SW480 (cell line): ENCODE measurements around the gene PER1.

Experiments used
- DNase-seq: peaks from one replicate; pipeline ENCODE4 v3.0.0-alpha.2; 2016; ENCODE audit warnings: low spot score

PER1 gene

GRCh38 chr17:8138672-8139371 lies 13.4 kb downstream of the PER1 start:
- peak; percentile 96 for DNase-seq

DNA sequence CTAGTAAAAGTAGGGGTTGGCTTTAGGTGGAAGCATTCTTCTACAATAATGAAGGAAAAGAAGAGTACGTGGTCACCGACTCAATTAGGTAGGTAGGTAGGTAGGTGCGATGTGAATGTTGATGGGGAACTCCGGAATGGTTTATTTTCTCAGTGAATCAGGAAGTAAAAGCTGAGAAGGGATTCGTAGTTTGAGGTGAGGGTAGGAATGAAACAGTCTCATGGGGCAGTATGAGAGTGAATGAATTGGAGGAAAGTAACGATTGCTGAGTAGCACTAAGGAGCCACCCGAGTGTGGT lies 13.9 kb downstream of the PER1 start:
- no peak for DNase-seq

DNA sequence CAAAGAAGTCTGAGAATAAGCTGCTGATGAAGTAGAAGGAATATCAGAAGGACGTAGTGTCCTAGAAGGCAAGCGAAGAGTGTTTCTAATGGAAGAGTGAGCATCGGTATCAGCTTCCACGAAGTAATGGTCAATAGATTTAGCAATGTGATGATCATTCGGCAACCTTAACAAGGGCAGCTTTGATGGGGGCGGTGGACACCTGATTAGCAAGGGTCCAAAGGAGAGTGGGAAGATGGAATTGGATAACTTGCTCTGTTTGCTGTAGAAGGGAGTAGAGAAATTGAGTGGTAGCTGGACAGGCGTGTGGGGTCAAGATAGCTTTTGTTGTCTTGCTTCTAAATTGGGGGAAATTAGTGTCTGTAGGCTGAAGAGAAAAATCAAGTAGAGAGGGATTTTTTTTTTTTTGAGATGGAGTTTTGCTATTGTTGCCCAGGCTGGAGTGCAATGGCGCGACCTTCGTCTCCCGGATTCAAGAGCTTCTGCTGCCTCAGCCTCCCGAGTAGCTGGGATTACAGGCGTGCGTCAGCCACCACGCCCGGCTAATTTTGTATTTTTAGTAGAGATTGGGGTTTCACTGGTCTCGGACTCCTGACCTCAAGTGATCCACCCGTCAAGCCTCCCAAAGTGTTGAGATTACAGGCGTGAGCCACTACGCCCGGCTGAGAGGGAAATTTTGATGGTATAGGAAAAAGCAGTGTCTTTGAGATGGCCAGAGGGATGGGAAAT lies 14.4 kb downstream of the PER1 start:
- DNase-seq = no peak

DNA sequence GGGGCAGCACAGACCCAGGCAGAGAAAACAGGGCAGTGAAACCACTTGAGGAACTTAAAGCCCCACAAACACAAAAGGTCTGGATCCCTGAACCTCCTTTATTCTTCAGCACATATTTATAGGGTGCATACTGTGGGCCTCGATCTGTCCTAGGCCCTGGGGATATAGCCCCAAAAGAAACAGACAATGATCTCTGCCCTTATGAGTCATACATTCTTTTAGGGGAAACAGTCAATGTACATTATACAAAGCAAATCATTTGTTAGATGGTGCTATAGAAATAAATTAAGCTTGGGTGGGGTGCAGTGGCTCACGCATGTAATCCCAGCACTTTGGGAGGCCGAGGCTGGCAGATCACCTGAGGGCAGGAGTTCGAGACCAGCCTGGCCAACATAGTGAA lies 18.3 kb downstream of the PER1 start:
- DNase-seq = peak; percentile 26

- no peak for DNase-seq
These were observed 18.8 kb downstream of the PER1 start for GRCh38 chr17:8133399-8133798.

DNA sequence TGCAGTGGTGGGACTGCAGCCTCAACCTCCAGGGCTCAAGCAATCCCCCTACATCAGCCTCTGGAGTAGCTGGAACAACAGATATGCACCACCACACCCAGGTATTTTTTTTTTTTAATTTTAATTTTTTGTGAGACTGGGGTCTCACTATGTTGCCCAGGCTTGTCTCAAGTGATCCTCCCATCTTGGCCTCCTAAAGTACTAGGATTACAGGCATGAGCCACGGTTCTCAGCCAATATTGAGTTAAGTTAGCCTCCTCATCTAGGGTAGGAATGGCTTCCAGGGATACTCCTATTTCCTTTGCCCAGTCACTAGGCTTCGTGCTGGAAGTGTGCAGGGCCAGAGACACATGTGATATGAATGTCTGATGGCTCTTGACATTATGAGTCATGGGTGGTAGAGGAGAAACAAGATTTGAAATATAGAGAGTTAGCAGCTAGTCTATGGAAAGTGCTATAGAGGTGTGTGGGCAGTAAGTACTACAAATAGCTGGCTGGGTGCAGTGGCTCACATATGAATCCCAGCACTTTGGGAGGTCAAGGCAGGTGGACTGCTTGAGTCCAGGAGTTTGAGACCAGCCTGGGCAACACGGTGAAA lies 20.3 kb downstream of the PER1 start:
- DNase-seq = peak; percentile 62

DNA sequence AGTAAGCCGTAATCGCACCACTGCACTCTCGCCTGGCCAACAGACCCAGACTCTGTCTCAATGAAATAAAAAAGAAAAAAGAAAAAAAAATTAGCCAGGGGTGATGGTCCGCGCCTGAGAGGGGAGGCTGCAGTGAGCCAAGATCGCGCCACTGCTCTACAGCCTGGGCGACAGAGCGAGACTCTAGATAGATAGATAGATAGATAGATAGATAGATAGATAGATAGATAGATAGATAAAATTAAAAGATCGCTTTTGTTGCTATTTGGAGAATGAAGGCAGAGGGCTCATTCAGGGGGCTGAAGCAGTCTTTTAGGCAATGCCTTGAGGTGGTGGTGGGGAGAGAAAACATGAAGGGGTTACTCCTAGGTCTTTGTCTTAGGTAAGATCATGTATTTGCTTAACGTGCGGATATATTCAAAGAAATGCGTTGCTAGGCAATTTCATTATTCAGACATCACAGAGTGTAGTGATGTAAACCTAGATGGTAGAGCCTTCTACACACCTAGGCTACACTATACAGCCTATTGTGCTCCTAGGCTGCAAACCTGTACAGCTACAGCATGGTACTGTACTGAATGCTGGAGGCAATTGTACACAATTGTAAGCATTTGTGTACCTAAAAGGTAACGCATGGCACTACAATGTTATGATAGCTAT lies 23.9 kb downstream of the PER1 start:
- no peak for DNase-seq

DNA sequence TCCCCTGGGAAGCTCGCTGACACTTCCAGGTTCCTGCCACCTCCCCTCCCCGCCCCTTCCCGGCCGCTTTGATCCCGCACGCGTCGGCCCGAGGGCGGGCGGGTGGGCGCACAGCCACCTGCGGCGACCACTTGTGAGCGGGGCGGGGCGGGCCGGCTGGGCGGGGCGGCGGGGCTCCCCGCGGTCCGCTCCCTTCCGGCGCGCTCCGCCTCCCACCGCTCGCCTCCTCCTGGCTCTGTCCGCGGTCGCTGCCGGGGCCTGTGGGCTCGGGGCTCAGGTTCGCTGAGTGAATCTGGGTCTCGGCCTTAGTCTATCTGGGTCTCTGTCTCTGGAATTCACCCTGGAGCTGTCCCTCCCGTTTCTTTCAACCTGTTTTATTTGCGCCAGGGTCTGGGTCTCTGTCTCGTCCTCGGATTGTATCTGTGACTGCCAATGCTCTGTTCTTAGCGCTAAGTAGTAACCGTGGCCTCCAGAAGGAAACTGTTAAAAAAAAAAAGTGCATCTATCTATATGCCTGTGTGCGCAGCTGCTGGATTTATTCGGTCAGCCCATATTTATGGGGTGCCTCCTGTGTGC lies 25.6 kb downstream of the PER1 start:
- peak; percentile 79 for DNase-seq

- DNase-seq = peak; percentile 67
These were observed 26.2 kb downstream of the PER1 start for GRCh38 chr17:8125947-8126490.

GRCh38 chr17:8125154-8125946 lies 26.9 kb downstream of the PER1 start:
- peak; percentile 82 for DNase-seq

GRCh38 chr17:8124350-8125153 lies 27.7 kb downstream of the PER1 start:
- DNase-seq = peak; percentile 62

GRCh38 chr17:8123695-8124349 lies 28.4 kb downstream of the PER1 start, which contains the start of gene HES7:
Gene HES7 (minus strand): TSS chr17:8124106. CDS start chr17:8124084, 22 bp downstream.
- peak; percentile 85 for DNase-seq

DNA sequence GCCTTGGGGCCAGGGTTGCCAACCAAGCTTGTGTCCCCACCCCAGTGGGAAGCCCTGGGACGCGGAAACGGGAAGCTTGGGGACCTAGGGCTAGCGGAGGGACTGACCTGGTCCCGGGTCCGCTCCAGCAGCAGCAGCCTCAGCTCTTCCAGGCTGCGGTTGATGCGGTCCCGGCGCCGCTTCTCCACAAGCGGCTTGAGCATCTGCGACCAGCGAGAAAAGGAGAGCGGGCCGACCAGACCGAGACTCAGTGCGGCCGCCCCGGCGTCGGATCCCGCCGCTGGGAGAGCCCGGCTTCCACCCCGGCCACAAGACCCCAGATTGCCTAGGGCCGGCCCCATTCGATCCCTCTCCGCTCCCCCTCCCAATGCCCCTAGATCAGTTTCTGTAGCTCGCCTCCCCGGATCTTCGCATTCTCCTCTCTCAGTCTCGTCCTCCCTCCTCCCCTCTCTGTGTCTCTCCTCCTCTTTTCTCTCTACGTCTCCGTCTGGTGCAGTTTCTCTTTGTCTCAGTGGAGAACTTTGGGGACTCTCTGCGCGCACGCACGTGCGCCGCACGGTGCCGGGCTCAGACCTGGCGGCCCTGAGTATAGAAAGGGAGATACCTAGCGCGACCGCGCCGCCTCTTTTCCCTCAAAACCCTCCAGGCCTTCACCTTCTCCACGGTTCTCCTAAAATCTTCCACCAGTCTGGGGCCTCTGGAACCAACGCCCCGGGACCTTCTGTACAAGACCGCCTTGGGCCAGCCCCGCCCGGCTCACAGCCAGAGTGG lies 29.1 kb downstream of the PER1 start:
- peak; percentile 58 for DNase-seq

DNA sequence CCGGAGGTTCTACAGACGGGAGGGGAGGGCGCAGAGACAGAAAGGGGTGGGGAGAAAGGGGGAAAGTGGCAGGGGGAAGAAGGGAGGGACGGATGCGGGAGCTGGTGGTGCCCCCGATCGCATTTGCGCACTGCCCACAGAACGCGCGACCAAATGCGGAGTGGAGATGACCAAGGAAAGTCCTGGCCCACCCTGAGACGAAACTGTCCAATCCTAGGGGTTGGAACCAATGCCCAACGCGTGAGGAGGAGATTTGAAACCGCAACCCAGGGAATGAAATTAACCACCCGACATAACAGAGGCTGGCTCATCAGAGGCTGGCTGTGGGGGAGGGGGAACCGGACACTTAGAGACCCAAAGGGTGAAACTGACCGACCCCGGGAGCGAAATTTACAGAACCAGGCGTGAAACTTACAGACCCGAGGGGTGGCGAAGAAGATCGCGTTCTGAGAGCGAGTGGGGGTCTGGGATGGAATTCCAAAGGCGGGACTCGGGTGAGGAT lies 29.7 kb downstream of the PER1 start:
- peak; percentile 70 for DNase-seq

- DNase-seq = peak; percentile 84
These were observed 30.4 kb downstream of the PER1 start for GRCh38 chr17:8121681-8122421.

GRCh38 chr17:8121407-8121680 lies 30.9 kb downstream of the PER1 start:
- no peak for DNase-seq

- DNase-seq = peak; percentile 95
These were observed 31.4 kb downstream of the PER1 start for GRCh38 chr17:8120520-8121406.
